OCI-LY1 (cell line): ENCODE measurements around the gene GBA2.

ENCODE experiments used
- CTCF ChIP-seq: fragments of 200-600 bp; sonication (generic), shearing (Covaris generic); IDR thresholded peaks from 2 replicates; pipeline ENCODE4 v1.5.1; 2017; ENCODE audit warnings: mild to moderate bottlenecking, antibody characterized with exemption, low read length, moderate library complexity, mixed read lengths
- EZH2 ChIP-seq: fragments of 200-600 bp; sonication (generic), shearing (Covaris generic); IDR thresholded peaks from 2 replicates; pipeline ENCODE4 v1.8.0; 2017; ENCODE audit warnings: borderline replicate concordance, mixed run types, mild to moderate bottlenecking, antibody characterized with exemption, low read length, moderate library complexity, mixed read lengths

- no peak for TF ChIP-seq EZH2
- TF ChIP-seq CTCF: no peak
These were observed 22.5 kb upstream of the GBA2 start for GRCh38 chr9:35771534-35771933.
